Measurements from ENCODE around the gene TM9SF3. TPM values are rescaled to one million over a fixed set of nuclear protein-coding genes. Genes with fewer than 3 reads are reported as not detected.

The TM9SF3 gene
- total RNA-seq, 1 donor from 2014 or later, result 192 TPM

- Mint-ChIP-seq H3K27me3 (ENCODE audit: low read depth) (no peaks in the 10 kb centered on the region), H3K4me3 (ENCODE audit: unreplicated experiment) (no peak overlapping the region), H3K27ac (ENCODE audit: unreplicated experiment) (no peak overlapping the region), H3K36me3 (ENCODE audit: low read depth) (peaks cover 5% of the 10 kb centered on the region), H3K9me3 (ENCODE audit: low read depth) (no peaks in the 10 kb centered on the region), H3K4me1 (ENCODE audit: low read depth) (peaks cover 35% of the 10 kb centered on the region)
- TF ChIP-seq CTCF (IDR thresholded peaks at IDR 0.05), result no peak
- DNase-seq (ENCODE audit: low spot score), result no peak
Observed at GRCh38 chr10:96568402-96568801, 18.4 kb downstream of the TM9SF3 start.

DNA sequence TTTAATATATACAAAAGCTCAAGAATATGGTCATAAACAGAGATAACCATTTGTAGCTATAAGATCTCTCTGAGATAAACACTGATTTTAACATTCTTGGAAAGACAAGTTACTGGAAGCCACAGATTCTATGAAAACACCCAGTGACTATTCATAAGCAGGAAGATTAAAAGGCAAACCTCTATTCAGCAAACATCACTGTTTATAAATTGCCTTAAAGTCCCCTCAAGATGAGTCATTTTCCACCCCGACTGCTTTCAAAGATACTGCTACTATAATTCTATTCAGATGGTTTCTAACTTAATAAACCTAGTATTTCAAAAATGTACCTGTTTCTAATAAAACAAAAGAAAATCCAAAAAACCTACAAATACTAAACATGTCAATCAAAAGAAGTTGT, 21.0 kb downstream of the TM9SF3 start:
- no peak overlapping the region for H3K27ac Mint-ChIP-seq (ENCODE audit: unreplicated experiment)
- H3K4me1 Mint-ChIP-seq (ENCODE audit: low read depth), result peaks cover 24% of the 10 kb centered on the region
- no peak for DNase-seq (ENCODE audit: low spot score)
- TF ChIP-seq CTCF (IDR thresholded peaks at IDR 0.05), result no peak
- H3K4me3 Mint-ChIP-seq (ENCODE audit: unreplicated experiment), result no peak overlapping the region
- peaks cover 14% of the 10 kb centered on the region for H3K36me3 Mint-ChIP-seq (ENCODE audit: low read depth)
- H3K27me3 Mint-ChIP-seq (ENCODE audit: low read depth), result no peaks in the 10 kb centered on the region
- H3K9me3 Mint-ChIP-seq (ENCODE audit: low read depth), result no peaks in the 10 kb centered on the region

- Mint-ChIP-seq H3K4me1 (ENCODE audit: low read depth) (peaks cover 10% of the 10 kb centered on the region), H3K4me3 (ENCODE audit: unreplicated experiment) (no peak overlapping the region), H3K27me3 (ENCODE audit: low read depth) (no peaks in the 10 kb centered on the region), H3K36me3 (ENCODE audit: low read depth) (peaks cover 23% of the 10 kb centered on the region), H3K9me3 (ENCODE audit: low read depth) (no peaks in the 10 kb centered on the region), H3K27ac (ENCODE audit: unreplicated experiment) (peak overlapping the region; percentile 34)
- DNase-seq (ENCODE audit: low spot score), result no peak
- no peak for TF ChIP-seq CTCF (IDR thresholded peaks at IDR 0.05)
Observed at GRCh38 chr10:96560966-96561887, 25.6 kb downstream of the TM9SF3 start.

DNA sequence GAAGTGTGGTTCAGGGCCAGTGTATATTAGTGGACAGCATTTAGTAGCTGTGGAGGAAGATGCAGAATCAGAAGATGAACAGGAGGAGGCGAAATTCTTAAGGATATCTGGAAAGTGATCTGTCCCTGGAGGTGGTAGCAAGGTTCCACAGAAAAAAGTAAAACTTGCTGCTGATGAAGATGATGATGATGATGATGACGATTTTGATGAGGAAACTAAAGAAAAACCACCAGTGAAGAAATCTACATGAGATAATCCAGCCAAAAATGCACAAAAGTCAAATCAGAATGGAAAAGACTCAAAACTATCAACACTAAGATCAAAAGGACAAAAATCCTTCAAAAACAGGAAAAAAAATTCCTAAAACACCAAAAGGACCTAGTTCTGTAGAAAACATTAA, 26.3 kb downstream of the TM9SF3 start:
- Mint-ChIP-seq H3K36me3 (ENCODE audit: low read depth) (peaks cover 23% of the 10 kb centered on the region), H3K4me3 (ENCODE audit: unreplicated experiment) (no peak overlapping the region), H3K27ac (ENCODE audit: unreplicated experiment) (no peak overlapping the region), H3K9me3 (ENCODE audit: low read depth) (no peaks in the 10 kb centered on the region), H3K4me1 (ENCODE audit: low read depth) (peaks cover 4% of the 10 kb centered on the region), H3K27me3 (ENCODE audit: low read depth) (no peaks in the 10 kb centered on the region)
- DNase-seq (ENCODE audit: low spot score), result no peak
- TF ChIP-seq CTCF (IDR thresholded peaks at IDR 0.05), result no peak

DNA sequence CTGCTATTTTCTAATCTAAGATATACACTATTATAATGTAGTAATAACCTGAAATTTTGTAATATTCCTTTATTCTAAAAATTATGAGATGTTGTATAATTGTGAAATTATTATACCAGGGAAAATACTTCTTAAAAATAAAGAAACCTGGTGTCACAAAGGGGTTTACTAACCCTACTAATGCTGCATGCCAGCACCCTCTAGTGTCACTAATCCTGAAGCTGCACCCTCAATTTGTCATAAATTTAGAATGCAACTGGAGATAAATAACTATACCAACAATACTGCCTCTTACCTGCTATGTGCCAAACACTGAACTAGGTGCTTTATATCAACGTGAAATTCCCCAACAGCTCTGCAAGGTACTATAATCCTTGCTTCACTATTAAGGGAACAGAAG, 30.8 kb downstream of the TM9SF3 start:
- Mint-ChIP-seq H3K9me3 (ENCODE audit: low read depth) (no peaks in the 10 kb centered on the region), H3K36me3 (ENCODE audit: low read depth) (peaks cover 16% of the 10 kb centered on the region), H3K27ac (ENCODE audit: unreplicated experiment) (no peak overlapping the region), H3K4me3 (ENCODE audit: unreplicated experiment) (no peak overlapping the region), H3K4me1 (ENCODE audit: low read depth) (no peaks in the 10 kb centered on the region), H3K27me3 (ENCODE audit: low read depth) (no peaks in the 10 kb centered on the region)
- TF ChIP-seq CTCF (IDR thresholded peaks at IDR 0.05), result peak; percentile 79
- DNase-seq (ENCODE audit: low spot score), result no peak
